Vagina (tissue), 2 donors: Measurements from ENCODE around the gene EPHB6.

Experiments used
- CTCF ChIP-seq, 3 experiments: fragments of 450-650 bp in 2 of 3; fragments of 200-600 bp in 1 of 3; sonication (generic) in 1 of 3; IDR thresholded peaks; one replicate each; pipeline ENCODE4 v1.5.1; 2017 to 2019; ENCODE audit warnings: antibody characterized with exemption in 3 of 3, mild to moderate bottlenecking in 2 of 3, moderate library complexity in 2 of 3
- POLR2AphosphoS5 ChIP-seq, 2 donors: sonication (generic); formaldehyde crosslinking; IDR thresholded peaks; one replicate each; pipeline ENCODE4 v1.9.0; 2017; ENCODE audit warnings: antibody characterized with exemption in 2 of 2, mild to moderate bottlenecking in 2 of 2, low read depth in 1 of 2; ENCODE audit not compliant: insufficient read depth in 1 of 2

- TF ChIP-seq CTCF (IDR thresholded peaks at IDR 0.05) (no peak), POLR2AphosphoS5 (IDR thresholded peaks at IDR 0.05; ENCODE audit: insufficient read depth in 1 of 2, low read depth in 1 of 2) (no peak)
Observed at GRCh38 chr7:142915315-142915714, 60.4 kb downstream of the EPHB6 start.
